Karpas-422 (cell line): ENCODE results near the gene CAPN12. TPM values are rescaled to one million over a fixed set of nuclear protein-coding genes. Genes with fewer than 3 reads are reported as not detected.

ENCODE experiments used
- DNase-seq: peaks from one replicate; pipeline ENCODE4 v3.0.0-alpha.2; 2015
- H2AFZ ChIP-seq: fragments of 200-600 bp; sonication (generic); 2 replicates; pipeline ENCODE4 v1.6.1; 2014; ENCODE audit warnings: antibody characterized with exemption, low read length, mixed read lengths
- H3K27ac ChIP-seq: fragments of 200-600 bp; sonication (generic); 2 replicates; pipeline ENCODE4 v1.5.1; 2014; ENCODE audit warnings: mild to moderate bottlenecking, low read length, moderate library complexity
- H3K27me3 ChIP-seq: fragments of 200-600 bp; sonication (generic); 2 replicates; pipeline ENCODE4 v1.6.1; 2014; ENCODE audit warnings: low read length, mixed read lengths
- H3K36me3 ChIP-seq: fragments of 200-600 bp; sonication (generic); 2 replicates; pipeline ENCODE4 v1.6.1; 2014; ENCODE audit warnings: low read length, mixed read lengths; ENCODE audit not compliant: insufficient read depth
- H3K4me1 ChIP-seq: fragments of 200-600 bp; sonication (generic); 2 replicates; pipeline ENCODE4 v1.6.1; 2014; ENCODE audit warnings: mild to moderate bottlenecking, low read length, mixed read lengths
- H3K4me2 ChIP-seq: fragments of 200-600 bp; sonication (generic); 2 replicates; pipeline ENCODE4 v1.6.1; 2014; ENCODE audit warnings: low read length, low read depth, mild to moderate bottlenecking; ENCODE audit not compliant: poor library complexity, severe bottlenecking
- H3K4me3 ChIP-seq: fragments of 200-600 bp; sonication (generic); 2 replicates; pipeline ENCODE4 v1.5.1; 2014; ENCODE audit warnings: mild to moderate bottlenecking, antibody characterized with exemption, low read length, mixed read lengths
- H3K79me2 ChIP-seq: fragments of 200-600 bp; sonication (generic); 2 replicates; pipeline ENCODE4 v1.6.1; 2014; ENCODE audit warnings: mild to moderate bottlenecking, low read length, mixed read lengths
- H3K9ac ChIP-seq: fragments of 200-600 bp; sonication (generic); 2 replicates; pipeline ENCODE4 v1.6.0; 2014; ENCODE audit warnings: low read length
- H3K9me2 ChIP-seq: fragments of 200-600 bp; sonication (generic), shearing (Covaris generic); replicated peaks from 2 replicates; pipeline ENCODE4 v1.6.0; 2014; ENCODE audit warnings: mild to moderate bottlenecking, low read length, moderate library complexity; ENCODE audit not compliant: insufficient read depth
- H3K9me3 ChIP-seq: fragments of 300-700, 200-600 bp; sonication (generic); 2 replicates; pipeline ENCODE4 v1.6.1; 2014; ENCODE audit warnings: low read length, mixed read lengths
- H4K20me1 ChIP-seq: fragments of 200-600 bp; sonication (generic); 2 replicates; pipeline ENCODE4 v1.6.1; 2014; ENCODE audit warnings: mild to moderate bottlenecking, antibody characterized with exemption, low read length, low read depth; ENCODE audit not compliant: insufficient read depth
- total RNA-seq: library from RNA; depleted of rRNA; stranded (reverse); fragments of >200 nt; shearing (Covaris generic); gene quantifications from 2 replicates; pipeline ENCODE4 v1.2.3, GENCODE V29; 2014; ENCODE audit warnings: low replicate concordance

The CAPN12 gene
- total RNA-seq, 1 experiment from 2014 or later = not detected

- Histone ChIP-seq H2AFZ (no peak overlapping the region), H3K36me3 (no peaks in the 10 kb centered on the region), H3K27me3 (no peaks in the 10 kb centered on the region), H3K79me2 (no peaks in the 10 kb centered on the region), H3K9me3 (no peaks in the 10 kb centered on the region), H3K4me1 (no peaks in the 10 kb centered on the region), H3K9me2 (no peaks in the 10 kb centered on the region), H3K27ac (no peak overlapping the region), H3K4me2 (no peak overlapping the region), H4K20me1 (no peaks in the 10 kb centered on the region), H3K4me3 (no peak overlapping the region), H3K9ac (no peak overlapping the region)
- no peak for DNase-seq
Measured at GRCh38 chr19:38744874-38745273, 600 bp upstream of the CAPN12 start.

GRCh38 chr19:38743394-38744297 lies 628 bp downstream of the CAPN12 start:
- Histone ChIP-seq H3K4me3 (no peak overlapping the region), H3K9me3 (no peaks in the 10 kb centered on the region), H3K9me2 (no peaks in the 10 kb centered on the region), H4K20me1 (no peaks in the 10 kb centered on the region), H3K36me3 (no peaks in the 10 kb centered on the region), H3K27me3 (no peaks in the 10 kb centered on the region), H3K9ac (no peak overlapping the region), H3K79me2 (no peaks in the 10 kb centered on the region), H3K4me2 (no peak overlapping the region), H3K27ac (no peak overlapping the region), H2AFZ (no peak overlapping the region), H3K4me1 (no peaks in the 10 kb centered on the region)
- no peak for DNase-seq

GRCh38 chr19:38742906-38743305 lies 1.4 kb downstream of the CAPN12 start:
- no peaks in the 10 kb centered on the region for H3K27me3 ChIP-seq
- no peaks in the 10 kb centered on the region for H3K9me2 ChIP-seq
- no peak overlapping the region for H3K27ac ChIP-seq
- no peak overlapping the region for H3K9ac ChIP-seq
- H3K4me1 ChIP-seq = no peaks in the 10 kb centered on the region
- H2AFZ ChIP-seq = no peak overlapping the region
- DNase-seq = no peak
- H3K79me2 ChIP-seq = no peaks in the 10 kb centered on the region
- H3K9me3 ChIP-seq = no peaks in the 10 kb centered on the region
- no peak overlapping the region for H3K4me2 ChIP-seq
- no peak overlapping the region for H3K4me3 ChIP-seq
- H4K20me1 ChIP-seq = no peaks in the 10 kb centered on the region
- no peaks in the 10 kb centered on the region for H3K36me3 ChIP-seq

- H2AFZ ChIP-seq = no peak overlapping the region
- H3K9ac ChIP-seq = no peak overlapping the region
- no peak for DNase-seq
Measured at GRCh38 chr19:38742296-38742695, 2.0 kb downstream of the CAPN12 start.

GRCh38 chr19:38741670-38742069 lies 2.6 kb downstream of the CAPN12 start:
- H3K9ac ChIP-seq = no peak overlapping the region
- no peaks in the 10 kb centered on the region for H3K9me2 ChIP-seq
- H3K9me3 ChIP-seq = no peaks in the 10 kb centered on the region
- no peaks in the 10 kb centered on the region for H3K27me3 ChIP-seq
- H3K4me3 ChIP-seq = no peak overlapping the region
- H3K4me1 ChIP-seq = no peaks in the 10 kb centered on the region
- H3K27ac ChIP-seq = no peak overlapping the region
- no peak for DNase-seq
- H4K20me1 ChIP-seq = no peaks in the 10 kb centered on the region
- H3K4me2 ChIP-seq = no peak overlapping the region
- H3K79me2 ChIP-seq = no peaks in the 10 kb centered on the region
- no peaks in the 10 kb centered on the region for H3K36me3 ChIP-seq
- no peak overlapping the region for H2AFZ ChIP-seq

More at GRCh38 chr19:38742296-38742695, 2.0 kb downstream of the CAPN12 start:
- H3K79me2 ChIP-seq = no peaks in the 10 kb centered on the region
- no peaks in the 10 kb centered on the region for H3K9me3 ChIP-seq
- H3K4me2 ChIP-seq = no peak overlapping the region
- H3K4me1 ChIP-seq = no peaks in the 10 kb centered on the region
- no peaks in the 10 kb centered on the region for H3K9me2 ChIP-seq
- H4K20me1 ChIP-seq = no peaks in the 10 kb centered on the region
- H3K27me3 ChIP-seq = no peaks in the 10 kb centered on the region
- H3K27ac ChIP-seq = no peak overlapping the region
- H3K4me3 ChIP-seq = no peak overlapping the region
- no peaks in the 10 kb centered on the region for H3K36me3 ChIP-seq

- Histone ChIP-seq H3K4me1 (no peaks in the 10 kb centered on the region), H3K27ac (no peak overlapping the region), H3K79me2 (no peaks in the 10 kb centered on the region), H4K20me1 (no peaks in the 10 kb centered on the region), H3K4me3 (no peak overlapping the region), H3K9ac (no peak overlapping the region), H3K4me2 (no peak overlapping the region), H3K36me3 (no peaks in the 10 kb centered on the region), H3K9me3 (no peaks in the 10 kb centered on the region), H2AFZ (no peak overlapping the region), H3K9me2 (no peaks in the 10 kb centered on the region), H3K27me3 (no peaks in the 10 kb centered on the region)
- no peak for DNase-seq
Measured at GRCh38 chr19:38740932-38741331, 3.3 kb downstream of the CAPN12 start.

GRCh38 chr19:38740257-38740592 lies 4.0 kb downstream of the CAPN12 start:
- no peak for DNase-seq
- no peaks in the 10 kb centered on the region for H3K4me1 ChIP-seq

GRCh38 chr19:38739440-38740256 lies 4.6 kb downstream of the CAPN12 start:
- DNase-seq = no peak
- Histone ChIP-seq H3K79me2 (no peaks in the 10 kb centered on the region), H4K20me1 (no peaks in the 10 kb centered on the region), H3K4me3 (no peak overlapping the region), H3K9me3 (no peaks in the 10 kb centered on the region), H3K4me1 (no peaks in the 10 kb centered on the region), H3K9me2 (no peaks in the 10 kb centered on the region), H2AFZ (no peak overlapping the region), H3K27me3 (no peaks in the 10 kb centered on the region), H3K4me2 (no peak overlapping the region), H3K9ac (no peak overlapping the region), H3K27ac (no peak overlapping the region), H3K36me3 (no peaks in the 10 kb centered on the region)

More at GRCh38 chr19:38740257-38740592, 4.0 kb downstream of the CAPN12 start:
- no peaks in the 10 kb centered on the region for H3K9me3 ChIP-seq
- no peaks in the 10 kb centered on the region for H3K36me3 ChIP-seq
- no peaks in the 10 kb centered on the region for H3K27me3 ChIP-seq
- no peaks in the 10 kb centered on the region for H4K20me1 ChIP-seq
- H3K9ac ChIP-seq = no peak overlapping the region
- no peak overlapping the region for H3K4me2 ChIP-seq
- no peaks in the 10 kb centered on the region for H3K9me2 ChIP-seq
- no peak overlapping the region for H2AFZ ChIP-seq
- no peak overlapping the region for H3K27ac ChIP-seq
- H3K79me2 ChIP-seq = no peaks in the 10 kb centered on the region
- no peak overlapping the region for H3K4me3 ChIP-seq
